AG09309 (cell line): Measurements from ENCODE around the gene FRAS1.

ENCODE experiments used
- DNase-seq: peaks from one replicate; pipeline ENCODE4 v3.0.0-alpha.2; 2010; ENCODE audit warnings: low read depth
- H3K4me3 ChIP-seq: 2 replicates; pipeline ENCODE4 v1.5.1; 2011; ENCODE audit warnings: mild to moderate bottlenecking, low read depth, low read length, moderate library complexity; ENCODE audit not compliant: control insufficient read depth
- CTCF ChIP-seq: IDR thresholded peaks from 2 replicates; pipeline ENCODE4 v1.5.1; 2011; ENCODE audit warnings: mild to moderate bottlenecking, low read depth, low read length, inconsistent platforms; ENCODE audit not compliant: insufficient read depth, control insufficient read depth; ENCODE audit errors: missing control alignments

Gene FRAS1

GRCh38 chr4:78360466-78360865, 303.3 kb downstream of the FRAS1 start:
- no peak overlapping the region for H3K4me3 ChIP-seq
- TF ChIP-seq CTCF, result no peak
- DNase-seq, result no peak

- TF ChIP-seq CTCF, result no peak
- no peak for DNase-seq
- no peak overlapping the region for H3K4me3 ChIP-seq
These were observed 304.5 kb downstream of the FRAS1 start for GRCh38 chr4:78361621-78362120.

GRCh38 chr4:78362310-78362709, 305.2 kb downstream of the FRAS1 start:
- TF ChIP-seq CTCF, result no peak
- DNase-seq, result no peak
- H3K4me3 ChIP-seq, result no peak overlapping the region

- no peak overlapping the region for H3K4me3 ChIP-seq
- TF ChIP-seq CTCF, result no peak
- no peak for DNase-seq
These were observed 306.0 kb downstream of the FRAS1 start for GRCh38 chr4:78363031-78363570.

- no peak overlapping the region for H3K4me3 ChIP-seq
- no peak for TF ChIP-seq CTCF
- no peak for DNase-seq
These were observed 312.6 kb downstream of the FRAS1 start for GRCh38 chr4:78369679-78370078.

- DNase-seq, result no peak
- no peak overlapping the region for H3K4me3 ChIP-seq
- no peak for TF ChIP-seq CTCF
These were observed 313.7 kb downstream of the FRAS1 start for GRCh38 chr4:78370631-78371372.
